A673 (cell line): ENCODE results near the gene NQO2. TPM values are rescaled to one million over a fixed set of nuclear protein-coding genes. Genes with fewer than 3 reads are reported as not detected.
"Not testable (repeated sequence)": the region's sequence is repeated elsewhere in the genome, so short reads cannot be mapped to it uniquely, and the experiment has no call there.

Experiments used
- BruUV-seq: library from RNA; stranded (reverse); fragments of 400-500 nt; replicated peaks from 2 replicates; lab custom pipeline; 2021; lab: Mats Ljungman, UMichigan
- CTCF ChIA-PET: fragments of 300-600 bp; sonication (Branson Sonifier 250); formaldehyde crosslinking; loops from one replicate; lab custom pipeline; 2022; ENCODE audit warnings: antibody characterized with exemption; lab: Charles Lee
- POLR2A ChIA-PET: fragments of 300-600 bp; sonication (Branson Sonifier 250); formaldehyde crosslinking; loops from one replicate; lab custom pipeline; 2022; ENCODE audit warnings: antibody characterized with exemption; ENCODE audit not compliant: low non-redundant PET; lab: Charles Lee
- DNase-seq: peaks from one replicate; pipeline ENCODE4 v3.0.0-alpha.2; 2015; ENCODE audit warnings: low spot score
- H3K27ac ChIP-seq: fragments of 200-600 bp; sonication (generic); 2 replicates; pipeline ENCODE4 v1.5.1; 2016; ENCODE audit warnings: mixed run types, low read depth, mild to moderate bottlenecking, mixed read lengths, antibody characterized with exemption, low read length; ENCODE audit not compliant: poor library complexity, severe bottlenecking
- H3K27me3 ChIP-seq: fragments of 200-600 bp; sonication (generic); replicated peaks from 2 replicates; pipeline ENCODE4 v1.6.1; 2017; ENCODE audit warnings: mixed run types, low read depth, mild to moderate bottlenecking, mixed read lengths, antibody characterized with exemption, low read length; ENCODE audit not compliant: insufficient read depth, poor library complexity
- H3K36me3 ChIP-seq: fragments of 200-600 bp; sonication (generic); 2 replicates; pipeline ENCODE4 v1.6.1; 2016; ENCODE audit warnings: mixed run types, mild to moderate bottlenecking, mixed read lengths, antibody characterized with exemption, low read length; ENCODE audit not compliant: insufficient read depth, poor library complexity, severe bottlenecking
- H3K4me1 ChIP-seq: fragments of 200-600 bp; sonication (generic); 2 replicates; pipeline ENCODE4 v1.6.1; 2017; ENCODE audit warnings: mixed run types, mild to moderate bottlenecking, mixed read lengths, antibody characterized with exemption, low read length; ENCODE audit not compliant: insufficient read depth, poor library complexity, severe bottlenecking
- H3K4me3 ChIP-seq: fragments of 200-600 bp; sonication (generic); 2 replicates; pipeline ENCODE4 v1.5.1; 2016; ENCODE audit warnings: low read depth, mixed run types, mild to moderate bottlenecking, mixed read lengths, low read length; ENCODE audit not compliant: poor library complexity, severe bottlenecking
- H3K9me3 ChIP-seq: fragments of 200-600 bp; sonication (generic); 2 replicates; pipeline ENCODE4 v1.6.1; 2016; ENCODE audit warnings: mixed run types, low read depth, mild to moderate bottlenecking, mixed read lengths, antibody characterized with exemption, low read length; ENCODE audit not compliant: poor library complexity, severe bottlenecking
- CTCF ChIP-seq: fragments of 300-800, 200-600 bp; sonication (generic); conservative IDR thresholded peaks from 2 replicates; pipeline ENCODE4 v1.5.1; 2017; ENCODE audit warnings: low read depth, mild to moderate bottlenecking, antibody characterized with exemption, low read length, moderate library complexity, mixed read lengths
- EZH2 ChIP-seq: fragments of 200-600 bp; sonication (generic); IDR thresholded peaks from 2 replicates; pipeline ENCODE4 v1.6.1; 2017; ENCODE audit warnings: borderline replicate concordance, low read depth, mild to moderate bottlenecking, mixed read lengths, antibody characterized with exemption, low read length; ENCODE audit not compliant: poor library complexity, severe bottlenecking
- intact Hi-C: fragments of 100-400 bp; cut with micrococcal nuclease; formaldehyde crosslinking; loops from one replicate; pipeline ENCODE4 v1.10.0; 2022; ENCODE audit not compliant: unreplicated experiment
- total RNA-seq: library from RNA; stranded (reverse); gene quantifications from 2 replicates; pipeline ENCODE4 v1.2.3, GENCODE V29; 2021

NQO2 gene
- total RNA-seq, 1 experiment from 2014 or later, result 97.3 TPM

GRCh38 chr6:2992330-2992979 lies 7.2 kb upstream of the NQO2 start:
- intact Hi-C loops, result no loop called here
- H3K4me3 ChIP-seq, result no peak overlapping the region
- no peak overlapping the region for H3K27ac ChIP-seq
- no peaks in the 10 kb centered on the region for H3K9me3 ChIP-seq
- peaks cover 8% of the 10 kb centered on the region for H3K4me1 ChIP-seq
- DNase-seq, result no peak
- BruUV-seq, result no TSS peak
- POLR2A ChIA-PET, result no interaction called here
- no peaks in the 10 kb centered on the region for H3K36me3 ChIP-seq
- H3K27me3 ChIP-seq, result no peaks in the 10 kb centered on the region
- TF ChIP-seq CTCF (no peak), EZH2 (no peak)
- CTCF ChIA-PET, result no interaction called here

DNA sequence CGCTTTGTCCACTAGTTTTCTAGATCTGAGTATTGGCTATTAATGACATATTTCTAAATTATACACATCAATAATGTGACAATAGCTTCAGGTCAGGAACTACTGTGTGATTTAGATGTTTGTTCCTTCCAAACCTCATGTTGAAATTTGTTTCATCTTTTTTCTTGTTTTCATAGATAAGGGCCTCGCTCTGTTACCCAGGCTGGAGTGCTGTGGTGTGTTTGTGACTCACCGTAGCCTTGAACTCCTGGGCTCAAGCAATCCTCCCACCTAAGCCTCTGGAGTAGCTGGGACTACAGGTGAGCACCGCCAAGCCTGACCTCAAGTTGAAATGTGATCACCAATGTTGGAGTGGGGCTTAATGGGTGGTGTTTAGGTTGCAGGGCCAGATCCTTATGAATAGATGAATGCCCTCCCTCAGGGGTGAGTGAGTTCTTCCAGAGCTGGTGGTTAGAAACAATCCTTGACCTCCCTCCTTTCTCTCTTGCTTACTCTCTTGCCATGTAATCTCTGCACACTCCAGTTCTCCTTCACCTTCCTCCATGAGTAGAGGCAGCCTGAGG lies 5.9 kb upstream of the NQO2 start:
- Histone ChIP-seq H3K27me3 (no peaks in the 10 kb centered on the region), H3K36me3 (no peaks in the 10 kb centered on the region), H3K4me3 (no peak overlapping the region), H3K4me1 (peaks cover 3% of the 10 kb centered on the region), H3K27ac (no peak overlapping the region), H3K9me3 (no peaks in the 10 kb centered on the region)
- POLR2A ChIA-PET, result interaction anchor here (0.6 kb wide), 1 partner anchor 75 kb away, joined by 5 read pairs; no protein-coding TSS in a partner anchor
- intact Hi-C loops, result no loop called here
- TF ChIP-seq CTCF, result no peak
- no peak for TF ChIP-seq EZH2
- CTCF ChIA-PET, result interaction anchor here (0.6 kb wide), 1 partner anchor 811 kb away, joined by 4 read pairs; no protein-coding TSS in a partner anchor
- BruUV-seq, result no TSS peak
- DNase-seq, result no peak

DNA sequence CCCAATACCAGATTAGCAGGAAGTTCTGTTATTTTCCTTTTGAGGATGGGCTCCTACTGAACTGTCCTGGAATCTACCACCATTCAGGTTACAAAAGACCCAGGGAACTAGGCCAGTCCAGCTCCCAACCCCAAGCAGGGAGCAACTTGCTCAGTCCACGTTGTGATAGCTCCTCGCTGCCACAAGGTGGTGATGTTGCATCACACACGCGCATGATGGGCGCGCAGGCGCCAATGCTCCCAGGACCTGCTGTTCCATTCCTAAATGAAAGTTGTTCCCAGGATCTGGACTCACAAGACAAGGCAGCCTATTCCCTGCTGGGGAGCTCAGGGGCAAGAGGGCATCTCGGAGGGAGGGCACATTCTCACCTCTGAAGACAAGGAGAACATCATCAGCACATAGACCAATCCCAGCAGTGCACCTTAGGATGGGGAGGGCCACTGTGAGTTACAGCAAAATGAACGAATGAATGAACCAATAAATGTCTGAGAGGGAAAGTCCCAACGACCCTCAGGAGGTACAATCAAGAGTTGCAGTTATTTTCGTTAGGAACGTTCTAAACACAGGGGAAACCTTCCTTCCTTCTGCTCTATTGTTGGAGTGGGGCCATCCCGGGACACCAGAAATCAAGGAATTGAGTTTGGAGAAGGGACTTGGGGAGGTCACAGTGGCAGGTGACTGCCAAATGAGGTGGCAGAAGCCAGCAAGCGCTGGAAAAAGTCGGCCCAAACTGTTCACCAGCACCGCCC lies 1.3 kb upstream of the NQO2 start:
- intact Hi-C loops, result loop anchor here (5.0 kb wide), 2 partner anchors 254 to 734 kb away; no protein-coding TSS in a partner anchor
- DNase-seq, result peak; percentile 49
- peak overlapping the region; percentile 99 for H3K4me3 ChIP-seq
- BruUV-seq, H3K27me3 ChIP-seq, POLR2A ChIA-PET, H3K27ac ChIP-seq, H3K4me1 ChIP-seq, H3K36me3 ChIP-seq, H3K9me3 ChIP-seq: not testable (repeated sequence)
- CTCF ChIA-PET, result interaction anchor here (0.9 to 1.2 kb wide), 2 partner anchors 55 to 253 kb away, joined by 3 to 4 read pairs; no protein-coding TSS in a partner anchor
- TF ChIP-seq CTCF, result peak; percentile 56
